BJ (cell line): ENCODE results near the gene BNIP5. TPM values are rescaled to one million over a fixed set of nuclear protein-coding genes. Genes with fewer than 3 reads are reported as not detected.

Source experiments
- CTCF ChIA-PET: fragments of 350-600 bp; formaldehyde crosslinking; extraction: SDS; loops from one replicate; lab custom pipeline; 2021; ENCODE audit warnings: antibody characterized with exemption, inconsistent platforms; lab: Yijun Ruan, JAX
- POLR2A ChIA-PET: fragments of 300-600 bp; sonication (Branson Sonifier 250); formaldehyde crosslinking; extraction: SDS; loops from one replicate; lab custom pipeline; 2021; ENCODE audit warnings: antibody characterized with exemption; lab: Charles Lee
- DNase-seq: peaks from one replicate; pipeline ENCODE4 v3.0.0-alpha.2; 2011; ENCODE audit warnings: low read depth
- H3K27me3 ChIP-seq: 2 replicates; pipeline ENCODE4 v1.6.0; 2011; ENCODE audit warnings: low read length; ENCODE audit not compliant: control insufficient read depth, insufficient read depth
- H3K36me3 ChIP-seq: 2 replicates; pipeline ENCODE4 v1.5.1; 2011; ENCODE audit warnings: low read length; ENCODE audit not compliant: control insufficient read depth, insufficient read depth
- H3K4me3 ChIP-seq: 2 replicates; pipeline ENCODE4 v1.5.1; 2011; ENCODE audit warnings: low read depth, mild to moderate bottlenecking, control low read depth, low read length
- CTCF ChIP-seq: IDR thresholded peaks from 2 replicates; pipeline ENCODE4 v1.5.1; 2011; ENCODE audit warnings: low read depth, mild to moderate bottlenecking, control low read depth, inconsistent platforms, low read length, moderate library complexity; ENCODE audit not compliant: insufficient read depth
- polyA plus RNA-seq: library from polyadenylated mRNA; depleted of rRNA; stranded (reverse); fragments of >200 nt; gene quantifications from 2 replicates; pipeline ENCODE4 v1.2.3, GENCODE V29; 2011

The BNIP5 gene
- polyA plus RNA-seq, 1 experiment, result not detected

- TF ChIP-seq CTCF, result no peak
- POLR2A ChIA-PET, result no interaction called here
- H3K36me3 ChIP-seq, result no peaks in the 10 kb centered on the region
- DNase-seq, result no peak
- CTCF ChIA-PET, result interaction anchor here (1.5 to 10.5 kb wide), 2 partner anchors 21 to 22 kb away, joined by 3 to 72 read pairs; no protein-coding TSS in a partner anchor
- peaks cover 32% of the 10 kb centered on the region for H3K27me3 ChIP-seq
- H3K4me3 ChIP-seq, result no peak overlapping the region
Observed at GRCh38 chr6:36324191-36324590, 12.5 kb downstream of the BNIP5 start.

GRCh38 chr6:36323062-36323461 lies 13.6 kb downstream of the BNIP5 start:
- TF ChIP-seq CTCF, result no peak
- Histone ChIP-seq H3K27me3 (peaks cover 27% of the 10 kb centered on the region), H3K36me3 (no peaks in the 10 kb centered on the region), H3K4me3 (no peak overlapping the region)
- CTCF ChIA-PET, result interaction anchor here (10.5 kb wide), 1 partner anchor 20 kb away, joined by 72 read pairs; no protein-coding TSS in a partner anchor
- no peak for DNase-seq
- POLR2A ChIA-PET, result no interaction called here

GRCh38 chr6:36322591-36322990 lies 14.1 kb downstream of the BNIP5 start:
- no peak for TF ChIP-seq CTCF
- ChIA-PET CTCF (interaction anchor here (1.1 to 10.5 kb wide), 2 partner anchors 19 to 20 kb away, joined by 5 to 72 read pairs; no protein-coding TSS in a partner anchor), POLR2A (no interaction called here)
- Histone ChIP-seq H3K36me3 (no peaks in the 10 kb centered on the region), H3K4me3 (no peak overlapping the region), H3K27me3 (peaks cover 26% of the 10 kb centered on the region)
- DNase-seq, result no peak

- Histone ChIP-seq H3K27me3 (peaks cover 15% of the 10 kb centered on the region), H3K4me3 (no peak overlapping the region), H3K36me3 (no peaks in the 10 kb centered on the region)
- CTCF ChIA-PET, result interaction anchor here (1.0 to 10.5 kb wide), 3 partner anchors 10 to 21 kb away, joined by 4 to 72 read pairs (median 4); no protein-coding TSS in a partner anchor
- DNase-seq, result no peak
- POLR2A ChIA-PET, result no interaction called here
- no peak for TF ChIP-seq CTCF
Observed at GRCh38 chr6:36320475-36320874, 16.2 kb downstream of the BNIP5 start.

GRCh38 chr6:36319821-36320220 lies 16.9 kb downstream of the BNIP5 start:
- no peak for DNase-seq
- Histone ChIP-seq H3K4me3 (no peak overlapping the region), H3K27me3 (peaks cover 14% of the 10 kb centered on the region), H3K36me3 (no peaks in the 10 kb centered on the region)
- TF ChIP-seq CTCF, result no peak
- CTCF ChIA-PET, result interaction anchor here (0.7 to 10.5 kb wide), 3 partner anchors 10 to 21 kb away, joined by 4 to 72 read pairs (median 5); no protein-coding TSS in a partner anchor
- POLR2A ChIA-PET, result no interaction called here
